HG03575 (cell line): ENCODE measurements around the gene NUB1.

Experiments used
- ATAC-seq: cut with Tn5 transposase; IDR thresholded peaks from one replicate; pipeline ENCODE4 v1.9.1; 2021; ENCODE audit not compliant: unreplicated experiment, insufficient number of reproducible peaks, low FRiP score; ENCODE audit errors: extremely low read depth

NUB1 gene

GRCh38 chr7:151312831-151313809, 28.5 kb upstream of the NUB1 start:
- ATAC-seq = no peak

GRCh38 chr7:151313857-151314256, 27.8 kb upstream of the NUB1 start:
- ATAC-seq = no peak

DNA sequence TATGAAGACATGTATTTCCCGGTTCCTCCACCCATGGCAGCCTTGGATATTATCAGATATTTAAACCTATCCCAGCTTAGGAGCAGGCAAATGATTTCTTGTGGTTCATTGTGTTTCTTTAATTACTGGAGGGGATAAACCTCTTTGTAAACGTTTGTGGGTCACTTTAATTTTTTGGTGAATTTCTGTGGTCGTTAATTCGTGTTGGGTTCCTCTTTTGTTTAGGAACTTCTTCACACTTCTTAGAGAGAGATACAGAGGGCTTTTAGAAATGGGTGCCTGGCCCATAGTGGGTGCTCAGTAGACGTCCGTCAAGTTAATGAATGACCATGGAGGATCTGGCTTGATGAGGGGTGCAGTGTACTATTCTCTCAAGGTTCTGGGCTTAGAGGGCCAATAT, 27.2 kb upstream of the NUB1 start:
- no peak for ATAC-seq

DNA sequence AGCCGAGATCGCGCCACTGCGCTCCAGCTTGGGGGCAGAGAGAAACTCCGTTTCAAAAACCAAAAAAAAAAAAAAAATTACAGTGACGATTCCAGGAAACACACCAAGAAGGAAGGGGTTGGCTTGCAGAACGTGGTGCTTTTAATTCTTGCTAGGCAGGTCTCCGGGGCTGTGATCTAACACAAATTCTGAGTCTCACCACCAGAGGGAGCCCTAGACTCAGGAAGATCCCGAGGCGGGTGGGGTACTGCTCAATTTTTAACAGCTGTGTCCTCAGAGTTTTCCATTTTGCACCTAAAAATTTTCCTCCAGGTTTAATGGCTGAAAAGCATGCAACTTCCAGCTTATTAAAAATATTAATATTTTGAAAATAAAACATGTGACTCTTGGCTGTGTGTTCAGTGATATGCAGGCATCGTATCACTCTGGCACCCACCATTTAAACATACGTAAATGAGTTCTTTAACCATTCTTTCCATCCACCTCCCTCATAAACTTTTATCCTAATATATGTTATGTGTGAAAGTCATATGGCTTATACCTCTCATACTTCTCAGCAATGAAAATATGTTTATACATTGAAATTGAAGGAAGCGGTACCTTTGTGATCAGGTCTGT, 26.5 kb upstream of the NUB1 start:
- ATAC-seq = no peak

DNA sequence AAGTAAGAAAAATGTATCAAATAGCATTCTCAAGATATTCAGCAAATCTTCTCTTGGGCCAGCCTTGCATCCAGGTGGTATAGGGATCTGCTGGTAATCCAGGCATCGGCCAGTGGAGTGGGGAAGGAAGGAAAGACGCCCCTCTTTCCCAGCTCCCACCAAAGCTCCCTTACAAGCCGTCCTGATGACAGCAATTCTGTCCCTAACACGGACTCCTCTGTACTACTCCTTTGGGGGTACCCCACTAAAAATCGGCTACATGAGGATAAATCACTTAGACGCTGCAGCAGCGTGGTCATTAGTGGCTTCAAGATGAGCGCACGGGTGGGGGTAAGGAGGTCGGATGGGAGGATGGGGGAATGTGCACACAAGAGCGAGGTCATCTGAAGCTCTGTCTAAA, 24.7 kb upstream of the NUB1 start:
- no peak for ATAC-seq

GRCh38 chr7:151317936-151318335, 23.7 kb upstream of the NUB1 start:
- ATAC-seq = no peak

DNA sequence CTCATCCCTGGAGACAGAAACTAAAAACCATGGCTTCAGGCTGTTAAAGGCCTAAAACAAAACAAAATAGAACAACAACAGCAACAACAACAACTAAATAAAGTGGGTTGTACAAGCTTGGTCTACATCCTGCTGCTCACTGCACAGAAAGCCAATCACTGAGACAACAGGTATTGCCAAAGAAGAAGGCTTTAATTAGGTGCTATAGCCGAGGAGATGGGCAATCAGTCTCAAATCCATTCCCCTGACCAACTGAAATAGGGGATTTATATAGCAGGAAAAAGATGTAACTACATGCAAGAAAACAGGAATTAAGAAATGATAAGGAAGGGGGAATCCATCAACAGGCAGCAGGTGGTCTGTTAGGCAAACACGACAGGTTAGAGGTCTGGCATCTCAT, 22.4 kb upstream of the NUB1 start:
- ATAC-seq = no peak

- no peak for ATAC-seq
Measured at GRCh38 chr7:151320263-151320845, 21.3 kb upstream of the NUB1 start.

DNA sequence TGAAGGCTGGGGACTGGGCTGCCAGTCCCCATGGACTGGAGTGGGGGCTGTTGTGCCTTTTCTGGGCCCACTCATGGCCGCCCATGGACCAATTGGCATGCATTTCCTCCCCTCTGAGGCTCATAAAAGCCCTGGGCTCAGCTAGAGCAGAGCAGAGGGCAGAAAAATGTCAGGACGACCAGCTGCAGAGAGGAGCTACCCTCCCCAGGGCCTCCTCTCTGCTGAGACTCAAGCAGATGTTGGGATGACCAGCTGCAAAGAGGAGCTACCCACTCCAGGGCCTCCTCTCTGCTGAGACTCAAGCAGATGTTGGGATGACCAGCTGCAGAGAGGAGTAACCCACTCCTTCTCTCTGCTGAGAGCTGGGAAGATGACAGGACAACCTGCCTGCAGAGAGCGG, 20.3 kb upstream of the NUB1 start:
- no peak for ATAC-seq

GRCh38 chr7:151322906-151323305, 18.7 kb upstream of the NUB1 start:
- no peak for ATAC-seq

GRCh38 chr7:151327022-151327421, 14.6 kb upstream of the NUB1 start:
- ATAC-seq = no peak

GRCh38 chr7:151327659-151328058, 14.0 kb upstream of the NUB1 start:
- ATAC-seq = no peak

DNA sequence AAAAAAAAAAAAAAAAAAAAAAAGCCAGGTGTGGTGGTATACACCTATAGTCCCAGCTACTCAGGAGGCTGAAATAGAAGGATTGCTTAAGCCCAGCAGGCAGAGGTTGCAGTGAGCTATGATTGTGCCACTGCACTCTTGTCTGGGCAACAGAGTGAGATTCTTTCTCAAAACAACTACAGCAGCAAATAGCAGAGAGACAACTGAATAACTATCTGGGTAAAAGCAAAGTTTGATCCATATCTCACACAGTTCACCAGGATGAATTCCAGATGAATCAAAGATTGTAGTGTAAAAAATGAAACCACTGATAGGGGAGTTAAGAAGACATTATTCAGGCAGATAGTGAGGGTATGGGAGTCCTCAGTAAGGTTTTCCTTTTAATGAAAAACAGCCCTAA, 11.4 kb upstream of the NUB1 start:
- ATAC-seq = no peak

DNA sequence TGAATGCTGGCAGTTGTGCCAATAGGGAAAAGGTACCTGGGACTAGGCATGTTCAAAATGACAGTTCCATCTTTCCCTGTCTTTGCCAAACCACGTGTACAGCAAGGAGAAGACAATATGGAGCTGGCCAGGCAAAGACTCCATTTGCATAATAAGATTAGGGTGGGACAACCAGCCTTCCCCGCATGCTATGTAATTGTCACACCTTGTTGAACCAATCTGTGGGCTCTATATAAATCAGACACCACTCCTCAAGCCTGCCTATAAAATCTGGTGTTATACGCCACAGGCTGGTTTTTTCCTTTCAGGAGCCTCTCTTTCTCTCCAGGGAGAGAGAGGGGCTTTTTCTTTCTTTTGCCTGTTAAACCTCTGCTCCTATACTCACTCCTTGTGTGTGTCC, 11.0 kb upstream of the NUB1 start:
- no peak for ATAC-seq

DNA sequence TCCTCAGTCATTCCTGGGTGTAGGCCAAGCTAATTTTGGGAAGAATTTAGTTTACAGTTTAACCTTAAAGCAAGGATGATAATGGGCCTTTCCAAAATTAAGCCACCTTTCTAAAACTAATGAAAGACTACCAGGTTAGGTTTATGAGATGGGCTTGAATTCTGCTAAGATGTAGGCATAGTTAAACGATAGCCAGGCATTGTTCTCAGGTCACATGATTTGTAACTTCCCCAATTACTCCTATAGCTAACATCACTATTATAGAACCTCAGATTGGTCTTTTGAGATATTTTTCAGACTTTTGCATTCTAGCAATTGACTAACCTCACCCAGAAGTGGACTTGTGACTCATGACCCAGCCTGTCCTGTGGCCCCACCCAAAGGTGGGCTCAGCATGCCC, 7.0 kb upstream of the NUB1 start:
- no peak for ATAC-seq

GRCh38 chr7:151336027-151336708, 5.4 kb upstream of the NUB1 start:
- ATAC-seq = no peak

DNA sequence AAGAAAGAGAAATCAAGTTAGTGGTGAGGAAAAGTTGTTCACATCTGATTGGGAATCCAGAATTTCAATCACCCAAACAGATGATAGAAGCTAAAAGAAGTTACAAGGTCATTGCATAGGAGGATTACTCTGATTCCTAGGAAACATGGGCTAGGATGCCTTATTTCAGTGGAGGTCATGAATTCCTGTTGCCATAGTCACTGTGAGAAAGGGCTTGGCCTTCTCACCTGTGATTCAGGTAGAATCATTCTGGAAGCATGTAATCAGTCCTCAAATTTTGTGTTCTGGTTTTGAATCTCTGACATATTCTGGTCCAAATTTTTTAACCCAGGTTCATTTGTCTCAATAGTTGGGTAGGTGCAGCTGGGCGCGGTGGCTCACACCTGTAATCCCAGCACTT, 4.3 kb upstream of the NUB1 start:
- no peak for ATAC-seq

DNA sequence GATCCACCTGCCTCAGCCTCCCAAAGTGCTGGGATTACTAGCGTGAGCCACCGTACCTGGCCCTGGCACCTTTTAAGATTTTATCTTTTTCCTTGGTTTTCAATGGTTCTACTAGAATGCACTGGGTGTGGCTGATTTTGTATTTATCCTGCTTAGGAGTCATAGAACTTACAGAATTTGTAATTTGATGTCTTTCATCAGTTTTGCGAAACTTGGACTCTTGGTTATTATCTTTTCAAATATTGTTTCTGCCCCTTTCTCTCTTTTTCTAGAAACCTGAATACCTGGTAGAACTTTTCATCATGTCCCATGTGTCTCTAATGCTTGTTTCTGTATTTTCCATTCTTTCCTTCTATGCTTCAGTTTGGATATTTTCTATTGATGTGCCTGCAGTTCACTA, 2.8 kb upstream of the NUB1 start:
- ATAC-seq = no peak

DNA sequence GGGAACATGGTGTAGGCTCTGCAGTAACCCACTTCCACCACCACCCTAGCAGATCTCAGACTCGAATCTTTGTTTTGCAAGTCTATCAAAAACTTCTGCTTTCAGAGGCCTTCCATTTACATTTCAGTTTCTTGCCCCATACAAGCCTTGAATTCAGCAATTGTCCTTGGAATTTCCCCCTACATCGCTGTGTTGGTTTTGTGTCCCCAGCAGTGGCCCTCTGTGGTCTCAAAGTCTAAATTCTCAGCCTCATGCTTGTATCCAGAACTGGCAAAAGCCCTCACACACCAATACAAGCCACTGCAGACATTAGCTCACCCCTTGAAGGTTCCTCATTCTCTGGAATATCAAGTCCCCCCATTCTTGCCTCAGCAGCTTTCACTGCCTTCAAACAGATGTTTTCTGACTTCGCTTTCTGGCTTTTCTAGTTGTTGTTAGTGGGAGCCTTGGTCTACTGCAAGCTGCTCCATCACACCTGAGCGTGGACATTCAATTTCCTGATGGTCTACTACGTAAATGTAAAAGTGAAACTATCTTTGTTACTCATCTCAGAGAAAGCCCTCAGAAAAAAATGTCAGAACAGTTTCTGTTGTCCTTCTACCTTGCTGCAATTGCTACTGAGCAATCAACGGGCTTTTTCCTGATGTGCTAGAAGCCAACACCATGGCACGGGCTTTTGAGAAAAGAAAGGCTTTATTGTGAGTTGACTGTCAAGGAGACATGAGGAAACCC, 1.8 kb upstream of the NUB1 start:
- no peak for ATAC-seq
